ENCODE data around the gene PTAR1.
A peak's percentile ranks its signal among the peaks of the same experiment; 100 is the strongest.
"Not testable (repeated sequence)": the region's sequence is repeated elsewhere in the genome, so short reads cannot be mapped to it uniquely, and the experiment has no call there.

Gene PTAR1

DNA sequence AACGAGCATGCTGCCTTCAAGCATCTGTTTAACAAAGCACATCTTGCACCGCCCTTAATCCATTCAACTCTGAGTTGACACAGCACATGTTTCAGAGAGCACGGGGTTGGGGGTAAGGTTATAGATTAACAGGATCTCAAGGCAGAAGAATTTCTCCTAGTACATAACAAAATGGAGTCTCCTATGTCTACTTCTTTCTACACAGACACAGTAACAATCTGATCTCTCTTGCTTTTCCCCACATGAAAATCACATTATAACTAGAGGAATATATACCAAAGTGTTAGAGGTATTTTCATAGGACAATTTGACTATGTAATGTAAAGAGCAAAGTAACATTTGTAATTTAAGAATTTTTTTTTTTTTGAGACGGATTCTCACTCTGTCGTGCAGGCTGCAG is 4.1 kb upstream of the PTAR1 start:
- H3K4me1 ChIP-seq (ENCODE audit: control insufficient read depth, insufficient read depth, low read depth, low read length); H3K4me2 ChIP-seq (ENCODE audit: low read length, poor library complexity, severe bottlenecking); H4K8ac ChIP-seq (ENCODE audit: low read length); H2BK120ac ChIP-seq (ENCODE audit: low read depth, low read length); H3K9ac ChIP-seq (ENCODE audit: low read length); H3K14ac ChIP-seq (ENCODE audit: low read length in 2 of 2); H2BK15ac ChIP-seq (ENCODE audit: low read depth, poor library complexity, severe bottlenecking); H2BK5ac ChIP-seq (ENCODE audit: low read depth, low read length, poor library complexity, severe bottlenecking); H4K91ac ChIP-seq (ENCODE audit: low read length); H3K36me3 ChIP-seq (ENCODE audit: control insufficient read depth in 1 of 2, insufficient read depth in 2 of 2, low read depth in 1 of 2, low read length in 2 of 2); H2AFZ ChIP-seq (ENCODE audit: low read depth, low read length); H3K4ac ChIP-seq (ENCODE audit: low read depth in 1 of 2, low read length in 2 of 2); H3K4me3 ChIP-seq (ENCODE audit: insufficient read depth in 1 of 2, low read depth in 1 of 2, low read length in 2 of 2); H2AK5ac ChIP-seq (ENCODE audit: low read length, severe bottlenecking); H3K79me1 ChIP-seq (replicated peaks; ENCODE audit: low read length, poor library complexity, severe bottlenecking); H3K18ac ChIP-seq (ENCODE audit: low read depth in 1 of 2, low read length in 2 of 2); H3K23ac ChIP-seq (ENCODE audit: low read length in 2 of 2); DNase-seq; H3K9me3 ChIP-seq (ENCODE audit: control insufficient read depth, low read length); H2BK12ac ChIP-seq (ENCODE audit: low read length in 2 of 2); H3K27me3 ChIP-seq (ENCODE audit: control insufficient read depth in 1 of 2, insufficient read depth in 1 of 2, low read length in 2 of 2): not testable (repeated sequence)
- WGBS = 91% methylated on average over 2 of the region's 5 CpGs
- H3K27ac ChIP-seq (ENCODE audit: low read length, poor library complexity, severe bottlenecking) = peak overlapping the region; percentile 51

DNA sequence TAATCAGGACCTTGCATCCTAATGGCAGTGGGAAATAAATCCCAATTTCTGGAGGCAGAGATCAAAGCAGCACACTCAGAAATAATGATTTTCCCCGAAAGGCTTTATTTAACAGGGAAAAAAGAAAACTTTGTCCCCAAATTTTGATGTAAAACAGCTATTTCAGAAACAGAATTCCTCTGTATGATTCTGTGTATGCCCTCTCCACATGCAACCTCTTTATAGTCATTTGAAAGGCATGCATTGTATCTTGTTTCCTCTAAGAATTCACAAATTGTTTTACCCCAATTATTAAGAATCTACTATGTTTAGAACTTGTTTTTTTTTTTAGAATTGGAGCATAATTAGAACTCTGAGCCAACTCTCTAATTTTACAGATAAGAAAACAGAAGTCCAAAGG is 2.7 kb upstream of the PTAR1 start:
- DNase-seq = no peak
- Histone ChIP-seq H4K8ac (ENCODE audit: low read length) (no peak overlapping the region), H3K4me2 (ENCODE audit: low read length, poor library complexity, severe bottlenecking) (no peak overlapping the region), H3K79me1 (replicated peaks; ENCODE audit: low read length, poor library complexity, severe bottlenecking) (no peaks in the 10 kb centered on the region), H3K4me3 (ENCODE audit: insufficient read depth in 1 of 2, low read depth in 1 of 2, low read length in 2 of 2) (no peak overlapping the region), H2BK5ac (ENCODE audit: low read depth, low read length, poor library complexity, severe bottlenecking) (no peak overlapping the region), H2AFZ (ENCODE audit: low read depth, low read length) (no peak overlapping the region), H3K9me3 (ENCODE audit: control insufficient read depth, low read length) (no peaks in the 10 kb centered on the region), H2AK5ac (ENCODE audit: low read length, severe bottlenecking) (no peak overlapping the region), H3K14ac (ENCODE audit: low read length in 2 of 2) (no peak overlapping the region), H3K23ac (ENCODE audit: low read length in 2 of 2) (no peak overlapping the region), H3K27me3 (ENCODE audit: control insufficient read depth in 1 of 2, insufficient read depth in 1 of 2, low read length in 2 of 2) (no peaks in the 10 kb centered on the region), H2BK15ac (ENCODE audit: low read depth, poor library complexity, severe bottlenecking) (no peak overlapping the region), H3K27ac (ENCODE audit: low read length, poor library complexity, severe bottlenecking) (peak overlapping the region; percentile 78), H4K91ac (ENCODE audit: low read length) (no peak overlapping the region), H3K4me1 (ENCODE audit: control insufficient read depth, insufficient read depth, low read depth, low read length) (peaks cover 6% of the 10 kb centered on the region), H2BK120ac (ENCODE audit: low read depth, low read length) (no peak overlapping the region), H2BK12ac (ENCODE audit: low read length in 2 of 2) (no peak overlapping the region), H3K9ac (ENCODE audit: low read length) (peak overlapping the region; percentile 60), H3K18ac (ENCODE audit: low read depth in 1 of 2, low read length in 2 of 2) (no peak overlapping the region), H3K36me3 (ENCODE audit: control insufficient read depth in 1 of 2, insufficient read depth in 2 of 2, low read depth in 1 of 2, low read length in 2 of 2) (no peaks in the 10 kb centered on the region), H3K4ac (ENCODE audit: low read depth in 1 of 2, low read length in 2 of 2) (no peak overlapping the region)
- WGBS = 90% methylated on average over 1 of the region's 1 CpG

DNA sequence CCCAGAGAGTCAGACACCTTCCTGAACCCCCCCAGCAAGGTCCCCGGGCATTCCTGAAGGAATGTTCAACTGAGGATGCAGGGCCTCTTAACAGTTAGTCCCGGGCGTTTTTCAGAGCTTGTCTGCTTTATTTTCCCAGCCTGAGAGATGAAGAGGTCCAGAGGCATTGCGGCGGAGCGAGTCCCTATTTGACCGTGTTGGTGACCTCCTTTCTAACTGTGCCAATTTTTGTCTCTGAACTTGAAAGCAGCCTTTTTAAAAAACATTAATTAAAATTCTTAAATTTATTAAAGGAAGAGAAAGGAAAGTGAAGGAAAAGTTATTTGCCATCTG is 433 bp upstream of the PTAR1 start:
- H3K9me3 ChIP-seq (ENCODE audit: control insufficient read depth, low read length) = no peaks in the 10 kb centered on the region
- H3K27ac ChIP-seq (ENCODE audit: low read length, poor library complexity, severe bottlenecking) = peak overlapping the region; percentile 95
- H2BK15ac ChIP-seq (ENCODE audit: low read depth, poor library complexity, severe bottlenecking) = no peak overlapping the region
- H2BK120ac ChIP-seq (ENCODE audit: low read depth, low read length) = peak overlapping the region; percentile 34
- H2BK12ac ChIP-seq (ENCODE audit: low read length in 2 of 2) = no peak overlapping the region
- peaks cover 6% of the 10 kb centered on the region for H3K4me1 ChIP-seq (ENCODE audit: control insufficient read depth, insufficient read depth, low read depth, low read length)
- peak overlapping the region; percentile 61 for H2AFZ ChIP-seq (ENCODE audit: low read depth, low read length)
- H2BK5ac ChIP-seq (ENCODE audit: low read depth, low read length, poor library complexity, severe bottlenecking) = peak overlapping the region; percentile 89
- peak overlapping the region; percentile 97 for H3K9ac ChIP-seq (ENCODE audit: low read length)
- no peak overlapping the region for H3K14ac ChIP-seq (ENCODE audit: low read length in 2 of 2)
- peak overlapping the region; percentile 94 for H4K8ac ChIP-seq (ENCODE audit: low read length)
- no peaks in the 10 kb centered on the region for H3K36me3 ChIP-seq (ENCODE audit: control insufficient read depth in 1 of 2, insufficient read depth in 2 of 2, low read depth in 1 of 2, low read length in 2 of 2)
- WGBS = 34% methylated on average over 7 of the region's 7 CpGs
- peak overlapping the region; percentile 100 for H2AK5ac ChIP-seq (ENCODE audit: low read length, severe bottlenecking)
- DNase-seq = no peak
- H3K27me3 ChIP-seq (ENCODE audit: control insufficient read depth in 1 of 2, insufficient read depth in 1 of 2, low read length in 2 of 2) = no peaks in the 10 kb centered on the region
- peak overlapping the region; percentile 87 for H3K4ac ChIP-seq (ENCODE audit: low read depth in 1 of 2, low read length in 2 of 2)
- H3K23ac ChIP-seq (ENCODE audit: low read length in 2 of 2) = no peak overlapping the region
- no peak overlapping the region for H4K91ac ChIP-seq (ENCODE audit: low read length)
- H3K18ac ChIP-seq (ENCODE audit: low read depth in 1 of 2, low read length in 2 of 2) = peak overlapping the region; percentile 52 to 86
- H3K79me1 ChIP-seq (replicated peaks; ENCODE audit: low read length, poor library complexity, severe bottlenecking) = no peaks in the 10 kb centered on the region
- peak overlapping the region; percentile 83 for H3K4me2 ChIP-seq (ENCODE audit: low read length, poor library complexity, severe bottlenecking)
- peak overlapping the region in 1 of 2 experiments; percentile 99 for H3K4me3 ChIP-seq (ENCODE audit: insufficient read depth in 1 of 2, low read depth in 1 of 2, low read length in 2 of 2)

DNA sequence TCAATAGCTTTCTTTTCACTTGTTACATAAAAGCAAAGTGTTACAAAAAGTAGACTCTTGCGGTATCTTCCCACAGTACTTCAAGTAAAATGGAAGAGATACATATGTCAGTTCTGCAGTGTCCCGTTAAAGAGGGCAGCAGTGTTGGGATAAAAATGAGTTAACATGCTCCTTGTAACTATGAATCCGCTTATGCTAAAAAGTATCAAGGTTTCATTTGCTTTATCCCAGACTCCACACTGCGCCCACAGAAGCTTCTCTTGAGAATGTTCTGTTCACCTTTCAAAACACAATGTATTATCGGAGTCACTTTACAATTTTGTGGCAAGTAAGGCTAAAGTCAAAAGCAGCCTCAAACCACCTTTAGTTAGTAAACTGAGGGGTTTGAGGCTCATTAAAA is 790 bp downstream of the PTAR1 start:
- peak overlapping the region; percentile 86 to 99 for H3K4me3 ChIP-seq (ENCODE audit: insufficient read depth in 1 of 2, low read depth in 1 of 2, low read length in 2 of 2)
- no peak overlapping the region for H4K8ac ChIP-seq (ENCODE audit: low read length)
- no peak overlapping the region for H3K23ac ChIP-seq (ENCODE audit: low read length in 2 of 2)
- no peak overlapping the region for H2BK120ac ChIP-seq (ENCODE audit: low read depth, low read length)
- H3K4ac ChIP-seq (ENCODE audit: low read depth in 1 of 2, low read length in 2 of 2) = peak overlapping the region in 1 of 2 experiments; percentile 81
- H3K14ac ChIP-seq (ENCODE audit: low read length in 2 of 2) = peak overlapping the region in 1 of 2 experiments; percentile 9
- no peak overlapping the region for H2BK12ac ChIP-seq (ENCODE audit: low read length in 2 of 2)
- 0% methylated on average over 3 of the region's 5 CpGs for WGBS
- H3K27me3 ChIP-seq (ENCODE audit: control insufficient read depth in 1 of 2, insufficient read depth in 1 of 2, low read length in 2 of 2) = no peaks in the 10 kb centered on the region
- no peaks in the 10 kb centered on the region for H3K79me1 ChIP-seq (replicated peaks; ENCODE audit: low read length, poor library complexity, severe bottlenecking)
- H2AFZ ChIP-seq (ENCODE audit: low read depth, low read length) = no peak overlapping the region
- peak overlapping the region; percentile 37 for H2AK5ac ChIP-seq (ENCODE audit: low read length, severe bottlenecking)
- H2BK15ac ChIP-seq (ENCODE audit: low read depth, poor library complexity, severe bottlenecking) = no peak overlapping the region
- H2BK5ac ChIP-seq (ENCODE audit: low read depth, low read length, poor library complexity, severe bottlenecking) = no peak overlapping the region
- H3K4me1 ChIP-seq (ENCODE audit: control insufficient read depth, insufficient read depth, low read depth, low read length) = peaks cover 6% of the 10 kb centered on the region
- no peak overlapping the region for H4K91ac ChIP-seq (ENCODE audit: low read length)
- peak overlapping the region; percentile 73 for H3K4me2 ChIP-seq (ENCODE audit: low read length, poor library complexity, severe bottlenecking)
- DNase-seq = peak; percentile 50
- H3K9me3 ChIP-seq (ENCODE audit: control insufficient read depth, low read length) = no peaks in the 10 kb centered on the region
- peak overlapping the region; percentile 97 for H3K9ac ChIP-seq (ENCODE audit: low read length)
- H3K18ac ChIP-seq (ENCODE audit: low read depth in 1 of 2, low read length in 2 of 2) = peak overlapping the region; percentile 50 to 99
- H3K36me3 ChIP-seq (ENCODE audit: control insufficient read depth in 1 of 2, insufficient read depth in 2 of 2, low read depth in 1 of 2, low read length in 2 of 2) = no peaks in the 10 kb centered on the region
- H3K27ac ChIP-seq (ENCODE audit: low read length, poor library complexity, severe bottlenecking) = peak overlapping the region; percentile 79
